HCT116 (cell line): ENCODE measurements around the gene CTXND1.

Experiments used
- ATF3 ChIP-seq: IDR thresholded peaks from 2 replicates; pipeline ENCODE4 v1.6.1; 2012
- CTCF ChIP-seq, 3 experiments: fragments of 200-600 bp in 1 of 3; sonication (generic) in 1 of 3; IDR thresholded peaks in 2 of 3; conservative IDR thresholded peaks in 1 of 3; 2 replicates each; pipeline ENCODE4 v1.5.1; 2012 to 2017; ENCODE audit warnings: low read depth in 2 of 3, low read length in 2 of 3, antibody characterized with exemption in 1 of 3, borderline replicate concordance in 1 of 3, control low read depth in 1 of 3, mild to moderate bottlenecking in 1 of 3, mixed read lengths in 1 of 3, mixed run types in 1 of 3, moderate library complexity in 1 of 3; ENCODE audit not compliant: insufficient read depth in 1 of 3
- EZH2 ChIP-seq: fragments of 200-600 bp; sonication (generic); IDR thresholded peaks from 2 replicates; pipeline ENCODE4 v1.6.1; 2017; ENCODE audit warnings: antibody characterized with exemption, mixed run types
- JUND ChIP-seq: IDR thresholded peaks from 2 replicates; pipeline ENCODE4 v1.6.1; 2012
- MAX ChIP-seq: IDR thresholded peaks from 2 replicates; pipeline ENCODE4 v1.6.1; 2012
- POLR2A ChIP-seq: IDR thresholded peaks from 2 replicates; pipeline ENCODE4 v1.7.0; 2011; ENCODE audit warnings: borderline replicate concordance; ENCODE audit not compliant: insufficient read depth, insufficient read length; ENCODE audit errors: extremely low read depth
- RAD21 ChIP-seq: IDR thresholded peaks from 2 replicates; pipeline ENCODE4 v1.6.1; 2012; ENCODE audit warnings: low read depth, mild to moderate bottlenecking
- REST ChIP-seq: IDR thresholded peaks from 2 replicates; pipeline ENCODE4 v1.6.1; 2012; ENCODE audit warnings: low read depth
- ZFX ChIP-seq: fragments of 450-650 bp; IDR thresholded peaks from 2 replicates; pipeline ENCODE4 v1.6.1; 2017
- ZNF274 ChIP-seq: fragments of 200-500 bp; sonication (Bioruptor generic); IDR thresholded peaks from 2 replicates; pipeline ENCODE4 v1.6.1; 2014; ENCODE audit warnings: mild to moderate bottlenecking, low read depth, low read length, inconsistent platforms

- TF ChIP-seq CTCF (IDR thresholded peaks at IDR 0.05 in 2 of 3, conservative IDR thresholded peaks at IDR 0.05 in 1 of 3; ENCODE audit: borderline replicate concordance in 1 of 3, insufficient read depth in 1 of 3, low read depth in 2 of 3, low read length in 2 of 3) (no peak), EZH2 (no peak), MAX (no peak), POLR2A (no peak), ZNF274 (no peak), JUND (no peak), ZFX (no peak), ATF3 (no peak), RAD21 (no peak), REST (no peak)
Measured at GRCh38 chr15:80182611-80183261, 69.3 kb downstream of the CTXND1 start.
